Measurements from ENCODE around the gene C1orf210. TPM values are rescaled to one million over a fixed set of nuclear protein-coding genes. Genes with fewer than 3 reads are reported as not detected.

C1orf210 gene
- total and polyA plus RNA-seq, 2 donors (not counting 1 experiment from before 2014, with no cell fraction given) = not detected

- Histone ChIP-seq H3K27me3 (replicated peaks in 1 of 4; ENCODE audit: control extremely low read depth in 1 of 4, control insufficient read depth in 3 of 4, insufficient read depth in 4 of 4, low read length in 3 of 4) (peaks cover 0 to 3% (median 0%) of the 10 kb centered on the region in 4 experiments), H3K9ac (ENCODE audit: low read length) (no peak overlapping the region), H3K79me2 (ENCODE audit: control insufficient read depth, insufficient read depth, low read length) (no peaks in the 10 kb centered on the region), H3K36me3 (replicated peaks in 1 of 2; ENCODE audit: control extremely low read depth in 1 of 2, control insufficient read depth in 1 of 2, extremely low read depth in 1 of 2, insufficient read depth in 2 of 2, low read length in 1 of 2) (no peaks in the 10 kb centered on the region), H4K20me1 (ENCODE audit: control insufficient read depth, insufficient read depth, low read length, poor library complexity, severe bottlenecking) (no peaks in the 10 kb centered on the region), H3K9me3 (ENCODE audit: control extremely low read depth in 1 of 3, control insufficient read depth in 2 of 3, insufficient read depth in 1 of 3, low read length in 2 of 3) (no peaks in the 10 kb centered on the region), H3K4me2 (replicated peaks; ENCODE audit: low read depth, low read length, poor library complexity, severe bottlenecking) (no peak overlapping the region), H3K4me1 (ENCODE audit: control insufficient read depth in 2 of 2, insufficient read depth in 2 of 2, low read length in 2 of 2) (no peaks in the 10 kb centered on the region), H3K4me3 (ENCODE audit: control extremely low read depth in 1 of 5, extremely low read depth in 1 of 5, insufficient read depth in 1 of 5, low read depth in 2 of 5, low read length in 4 of 5) (no peak overlapping the region), H3K27ac (ENCODE audit: low read length in 2 of 2) (no peak overlapping the region), H2AFZ (ENCODE audit: insufficient read depth, low read depth, low read length, poor library complexity, severe bottlenecking) (no peak overlapping the region)
- no peaks in the 10 kb centered on the region for H3K9me3 Mint-ChIP-seq (ENCODE audit: insufficient read depth)
- TF ChIP-seq EZH2 (IDR thresholded peaks at IDR 0.05; ENCODE audit: borderline replicate concordance, insufficient read depth, low read depth, low read length, poor library complexity, severe bottlenecking) (no peak), CTCF (IDR thresholded peaks at IDR 0.05) (no peak)
- no peaks in the 10 kb centered on the region for H3K4me1 Mint-ChIP-seq
- no peak overlapping the region for H3K4me3 Mint-ChIP-seq
- H3K27me3 Mint-ChIP-seq = peaks cover 21% of the 10 kb centered on the region
- DNase-seq (no peak), ATAC-seq (ENCODE audit: low read depth) (no peak)
- H3K27ac Mint-ChIP-seq = no peak overlapping the region
- intact Hi-C loops (cut with micrococcal nuclease) = no loop called here
- CTCF ChIA-PET = interaction anchor here (0.8 kb wide), 1 partner anchor 74 kb away, joined by 3 read pairs; no protein-coding TSS in a partner anchor
- POLR2A ChIA-PET = no interaction called here
- 88% methylated on average over 5 of the region's 7 CpGs for WGBS (ENCODE audit: insufficient coverage)
Observed at GRCh38 chr1:43302721-43303470, 17.5 kb upstream of the C1orf210 start.

- no peak overlapping the region for H2AFZ ChIP-seq (ENCODE audit: insufficient read depth, low read depth, low read length, poor library complexity, severe bottlenecking)
- no peaks in the 10 kb centered on the region for H3K9me3 ChIP-seq (ENCODE audit: control extremely low read depth in 1 of 3, control insufficient read depth in 2 of 3, insufficient read depth in 1 of 3, low read length in 2 of 3)
- CTCF ChIA-PET = no interaction called here
- no peaks in the 10 kb centered on the region for H3K4me1 Mint-ChIP-seq
- no peak overlapping the region for H3K4me3 ChIP-seq (ENCODE audit: control extremely low read depth in 1 of 5, extremely low read depth in 1 of 5, insufficient read depth in 1 of 5, low read depth in 2 of 5, low read length in 4 of 5)
- 92% methylated on average over 1 of the region's 1 CpG for WGBS (ENCODE audit: insufficient coverage)
- no peak overlapping the region for H3K27ac Mint-ChIP-seq
- no peak overlapping the region for H3K27ac ChIP-seq (ENCODE audit: low read length in 2 of 2)
- no peaks in the 10 kb centered on the region for H3K36me3 ChIP-seq (replicated peaks in 1 of 2; ENCODE audit: control extremely low read depth in 1 of 2, control insufficient read depth in 1 of 2, extremely low read depth in 1 of 2, insufficient read depth in 2 of 2, low read length in 1 of 2)
- intact Hi-C loops (cut with micrococcal nuclease) = no loop called here
- DNase-seq (no peak), ATAC-seq (ENCODE audit: low read depth) (no peak)
- H4K20me1 ChIP-seq (ENCODE audit: control insufficient read depth, insufficient read depth, low read length, poor library complexity, severe bottlenecking) = no peaks in the 10 kb centered on the region
- no peak overlapping the region for H3K4me3 Mint-ChIP-seq
- no peak overlapping the region for H3K9ac ChIP-seq (ENCODE audit: low read length)
- H3K9me3 Mint-ChIP-seq (ENCODE audit: insufficient read depth) = no peaks in the 10 kb centered on the region
- no peaks in the 10 kb centered on the region for H3K79me2 ChIP-seq (ENCODE audit: control insufficient read depth, insufficient read depth, low read length)
- H3K4me2 ChIP-seq (replicated peaks; ENCODE audit: low read depth, low read length, poor library complexity, severe bottlenecking) = no peak overlapping the region
- POLR2A ChIA-PET = no interaction called here
- H3K27me3 ChIP-seq (replicated peaks in 1 of 4; ENCODE audit: control extremely low read depth in 1 of 4, control insufficient read depth in 3 of 4, insufficient read depth in 4 of 4, low read length in 3 of 4) = peaks cover 0 to 3% (median 0%) of the 10 kb centered on the region in 4 experiments
- H3K4me1 ChIP-seq (ENCODE audit: control insufficient read depth in 2 of 2, insufficient read depth in 2 of 2, low read length in 2 of 2) = no peaks in the 10 kb centered on the region
- H3K27me3 Mint-ChIP-seq = peaks cover 21% of the 10 kb centered on the region
- no peak for TF ChIP-seq EZH2 (IDR thresholded peaks at IDR 0.05; ENCODE audit: borderline replicate concordance, insufficient read depth, low read depth, low read length, poor library complexity, severe bottlenecking)
- no peak for TF ChIP-seq CTCF (IDR thresholded peaks at IDR 0.05)
Observed at GRCh38 chr1:43302201-43302600, 16.8 kb upstream of the C1orf210 start.
